Medulla oblongata (tissue), 1 donor: ENCODE measurements around the gene ADH5.
A peak's percentile ranks its signal among the peaks of the same experiment; 100 is the strongest.
"Not testable (repeated sequence)": the region's sequence is repeated elsewhere in the genome, so short reads cannot be mapped to it uniquely, and the experiment has no call there.

Source experiments
- DNase-seq: peaks from one replicate; pipeline ENCODE4 v3.0.0-alpha.2; 2015; ENCODE audit errors: extremely low spot score

ADH5 gene

GRCh38 chr4:99088481-99089365 is at the start of gene ADH5:
Gene ADH5 (minus strand): TSS chr4:99088788. CDS start chr4:99088700, 88 bp downstream.
- DNase-seq = peak; percentile 82

GRCh38 chr4:99136329-99136728 is 47.7 kb upstream of the ADH5 start:
- DNase-seq = no peak

- no peak for DNase-seq
Observed at GRCh38 chr4:99135541-99136162, 47.1 kb upstream of the ADH5 start.

- no peak for DNase-seq
Observed at GRCh38 chr4:99134586-99134985, 46.0 kb upstream of the ADH5 start.

GRCh38 chr4:99131378-99131777 is 42.8 kb upstream of the ADH5 start:
- DNase-seq = no peak

GRCh38 chr4:99126376-99126775 is 37.8 kb upstream of the ADH5 start:
- no peak for DNase-seq

GRCh38 chr4:99121008-99121407 is 32.4 kb upstream of the ADH5 start:
- no peak for DNase-seq

GRCh38 chr4:99120501-99120900 is 31.9 kb upstream of the ADH5 start:
- no peak for DNase-seq

- DNase-seq = peak; percentile 10
Observed at GRCh38 chr4:99117876-99118693, 29.5 kb upstream of the ADH5 start.

GRCh38 chr4:99117122-99117841 is 28.7 kb upstream of the ADH5 start:
- not testable (repeated sequence) for DNase-seq

GRCh38 chr4:99109286-99109685 is 20.7 kb upstream of the ADH5 start:
- DNase-seq = not testable (repeated sequence)

- no peak for DNase-seq
Observed at GRCh38 chr4:99104153-99104552, 15.6 kb upstream of the ADH5 start.

GRCh38 chr4:99103166-99103565 is 14.6 kb upstream of the ADH5 start:
- DNase-seq = no peak

GRCh38 chr4:99102634-99103033 is 14.0 kb upstream of the ADH5 start:
- no peak for DNase-seq

- no peak for DNase-seq
Observed at GRCh38 chr4:99100876-99101275, 12.3 kb upstream of the ADH5 start.

- DNase-seq = not testable (repeated sequence)
Observed at GRCh38 chr4:99099814-99100213, 11.2 kb upstream of the ADH5 start.

GRCh38 chr4:99099311-99099710 is 10.7 kb upstream of the ADH5 start:
- DNase-seq = no peak

GRCh38 chr4:99091841-99092240 is 3.3 kb upstream of the ADH5 start:
- DNase-seq = not testable (repeated sequence)

GRCh38 chr4:99091216-99091575 is 2.6 kb upstream of the ADH5 start:
- no peak for DNase-seq

GRCh38 chr4:99090481-99091215 is 2.1 kb upstream of the ADH5 start:
- no peak for DNase-seq

- peak; percentile 80 for DNase-seq
Observed at GRCh38 chr4:99088023-99088449, 552 bp downstream of the ADH5 start.
